Activated naive CD4-positive, alpha-beta T cell treated with anti-CD3 and anti-CD28 coated beads, Interleukin-2, amount 50 U/mL, for 24 hours (primary cell): ENCODE measurements around the gene PRKACB.
"Not testable (repeated sequence)": the region's sequence is repeated elsewhere in the genome, so short reads cannot be mapped to it uniquely, and the experiment has no call there.

Source experiments
- H3K27ac Mint-ChIP-seq: one replicate; pipeline ENCODE4 v1.8.0; 2021; ENCODE audit warnings: mild to moderate bottlenecking, mixed read lengths
- H3K27me3 Mint-ChIP-seq: one replicate; pipeline ENCODE4 v1.8.0; 2021; ENCODE audit warnings: mixed read lengths
- H3K36me3 Mint-ChIP-seq: one replicate; pipeline ENCODE4 v1.8.0; 2021; ENCODE audit warnings: mixed read lengths
- H3K4me1 Mint-ChIP-seq: one replicate; pipeline ENCODE4 v1.8.0; 2021; ENCODE audit warnings: mixed read lengths
- H3K4me3 Mint-ChIP-seq: one replicate; pipeline ENCODE4 v1.8.0; 2021; ENCODE audit warnings: mild to moderate bottlenecking, mixed read lengths
- H3K9me3 Mint-ChIP-seq: one replicate; pipeline ENCODE4 v1.8.0; 2021; ENCODE audit warnings: mixed read lengths

The PRKACB gene

GRCh38 chr1:84265867-84266266 is 121.8 kb downstream of the PRKACB start:
- Mint-ChIP-seq H3K27ac (no peak overlapping the region), H3K9me3 (no peaks in the 10 kb centered on the region), H3K27me3 (no peaks in the 10 kb centered on the region), H3K36me3 (no peaks in the 10 kb centered on the region), H3K4me3 (no peak overlapping the region), H3K4me1 (peaks cover 2% of the 10 kb centered on the region)

DNA sequence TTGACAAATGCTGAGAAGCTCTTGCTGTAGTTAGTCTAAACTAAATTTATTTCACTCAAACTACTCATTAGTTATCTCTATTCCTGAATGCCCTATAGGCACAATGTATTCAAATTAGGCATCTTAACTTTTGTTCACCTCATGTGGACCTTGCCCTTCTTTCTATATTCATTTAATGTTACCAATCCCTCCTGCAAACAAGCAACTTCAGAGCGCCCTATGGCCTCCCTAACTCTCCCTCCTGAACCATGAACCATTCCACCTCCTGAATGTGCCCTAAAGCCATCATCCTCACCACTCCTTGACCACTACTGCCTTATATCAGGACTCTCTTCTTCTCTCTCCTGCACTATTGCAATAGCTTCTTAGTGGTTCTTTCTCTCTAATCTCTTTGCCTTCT is 122.7 kb downstream of the PRKACB start:
- no peaks in the 10 kb centered on the region for H3K36me3 Mint-ChIP-seq
- no peak overlapping the region for H3K27ac Mint-ChIP-seq
- no peak overlapping the region for H3K4me3 Mint-ChIP-seq
- H3K27me3 Mint-ChIP-seq = no peaks in the 10 kb centered on the region
- peaks cover 10% of the 10 kb centered on the region for H3K4me1 Mint-ChIP-seq
- H3K9me3 Mint-ChIP-seq = no peaks in the 10 kb centered on the region

DNA sequence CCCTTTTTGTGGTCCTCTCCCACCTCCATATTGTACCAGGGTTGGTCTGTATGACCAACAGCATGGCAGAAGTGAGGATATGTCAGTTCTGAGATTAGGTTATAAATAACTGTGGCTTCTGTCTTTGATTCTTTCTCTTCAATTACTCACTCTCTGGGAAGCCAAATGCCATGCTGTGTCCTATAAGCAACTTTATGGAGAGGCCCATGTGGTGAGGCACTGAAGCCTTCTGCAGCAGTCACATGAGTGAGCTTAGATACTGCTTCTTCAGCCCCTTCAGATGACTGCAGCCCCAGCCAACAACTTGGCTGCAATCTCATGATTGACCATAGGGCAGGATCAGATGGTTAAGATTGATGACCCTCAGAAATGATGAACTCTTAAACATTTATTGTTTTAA is 123.4 kb downstream of the PRKACB start:
- no peaks in the 10 kb centered on the region for H3K27me3 Mint-ChIP-seq
- no peaks in the 10 kb centered on the region for H3K9me3 Mint-ChIP-seq
- no peak overlapping the region for H3K4me3 Mint-ChIP-seq
- H3K4me1 Mint-ChIP-seq = peaks cover 11% of the 10 kb centered on the region
- no peak overlapping the region for H3K27ac Mint-ChIP-seq
- no peaks in the 10 kb centered on the region for H3K36me3 Mint-ChIP-seq

DNA sequence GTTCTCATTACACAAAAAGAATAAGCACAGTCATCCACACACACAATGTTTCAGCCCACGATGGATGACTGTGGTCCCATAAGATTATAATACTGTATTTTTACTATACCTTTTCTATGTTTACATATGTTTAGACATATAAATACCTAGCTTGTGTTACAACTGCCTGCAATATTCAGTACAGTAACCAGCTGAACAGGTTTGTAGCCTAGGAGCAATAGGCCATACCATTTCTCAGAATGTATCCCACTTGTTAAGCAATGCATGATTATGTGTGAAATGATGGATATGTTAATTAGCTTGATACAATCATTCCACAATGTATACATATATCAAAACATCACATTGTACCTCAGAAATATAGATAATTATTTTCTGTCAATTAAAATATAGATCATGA is 124.3 kb downstream of the PRKACB start:
- Mint-ChIP-seq H3K27ac (no peak overlapping the region), H3K27me3 (no peaks in the 10 kb centered on the region), H3K9me3 (no peaks in the 10 kb centered on the region), H3K4me3 (no peak overlapping the region), H3K36me3 (no peaks in the 10 kb centered on the region), H3K4me1 (peaks cover 11% of the 10 kb centered on the region)

DNA sequence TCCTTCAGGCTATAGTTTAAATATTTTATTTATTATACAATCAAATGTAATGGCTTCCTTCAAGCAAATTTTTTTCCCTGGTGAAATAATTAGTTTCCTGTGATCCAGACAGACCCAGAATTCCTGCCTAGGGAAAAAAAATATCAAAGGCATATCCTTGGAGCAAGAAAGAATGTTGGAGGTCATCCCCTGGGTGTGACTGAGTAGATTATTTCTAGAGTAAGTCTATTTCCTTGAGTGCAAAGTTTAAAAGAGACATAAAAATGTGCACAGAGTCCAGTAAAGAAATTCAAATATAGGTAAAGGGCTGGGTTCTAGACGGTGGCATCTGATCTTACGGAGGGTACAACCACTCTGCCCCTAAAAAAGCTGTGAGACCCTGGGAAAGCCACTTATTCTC is 125.2 kb downstream of the PRKACB start:
- H3K27ac Mint-ChIP-seq = no peak overlapping the region

GRCh38 chr1:84271441-84272151 is 127.5 kb downstream of the PRKACB start:
- no peaks in the 10 kb centered on the region for H3K36me3 Mint-ChIP-seq
- peak overlapping the region; percentile 89 for H3K27ac Mint-ChIP-seq
- H3K9me3 Mint-ChIP-seq = no peaks in the 10 kb centered on the region
- no peak overlapping the region for H3K4me3 Mint-ChIP-seq
- no peaks in the 10 kb centered on the region for H3K27me3 Mint-ChIP-seq
- peaks cover 11% of the 10 kb centered on the region for H3K4me1 Mint-ChIP-seq

More for the DNA sequence above, 125.2 kb downstream of the PRKACB start:
- Mint-ChIP-seq H3K4me3 (no peak overlapping the region), H3K4me1 (peaks cover 11% of the 10 kb centered on the region), H3K9me3 (no peaks in the 10 kb centered on the region), H3K36me3 (no peaks in the 10 kb centered on the region), H3K27me3 (no peaks in the 10 kb centered on the region)

DNA sequence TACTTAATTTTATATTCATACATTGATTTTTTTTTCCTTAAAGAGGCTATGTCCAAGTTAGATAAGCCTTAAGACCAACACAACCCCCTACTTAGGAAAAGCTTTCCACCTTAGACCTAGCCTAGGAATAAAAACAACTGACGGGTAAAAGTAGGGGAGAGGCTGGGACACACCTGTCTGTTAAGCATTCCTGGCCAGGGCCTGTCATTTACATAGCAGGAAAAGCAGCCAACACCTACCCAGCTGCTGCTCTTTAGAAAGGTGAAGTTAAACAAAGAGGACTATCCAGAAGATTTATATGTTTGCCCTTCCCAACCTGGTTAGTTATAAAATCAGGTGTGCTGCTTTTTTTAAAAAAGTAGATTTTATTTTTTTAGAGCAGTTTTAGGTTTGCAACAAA is 128.3 kb downstream of the PRKACB start:
- Mint-ChIP-seq H3K27ac (no peak overlapping the region), H3K36me3 (no peaks in the 10 kb centered on the region), H3K4me1 (peaks cover 11% of the 10 kb centered on the region), H3K4me3 (no peak overlapping the region), H3K9me3 (no peaks in the 10 kb centered on the region), H3K27me3 (no peaks in the 10 kb centered on the region)

GRCh38 chr1:84277343-84278059 is 133.4 kb downstream of the PRKACB start:
- H3K36me3 Mint-ChIP-seq = no peaks in the 10 kb centered on the region

GRCh38 chr1:84278905-84279304 is 134.8 kb downstream of the PRKACB start:
- no peak overlapping the region for H3K4me3 Mint-ChIP-seq
- no peaks in the 10 kb centered on the region for H3K4me1 Mint-ChIP-seq
- H3K36me3 Mint-ChIP-seq = no peaks in the 10 kb centered on the region
- H3K27me3 Mint-ChIP-seq = peaks cover 1% of the 10 kb centered on the region
- H3K27ac Mint-ChIP-seq = no peak overlapping the region
- no peaks in the 10 kb centered on the region for H3K9me3 Mint-ChIP-seq

More at GRCh38 chr1:84277343-84278059, 133.4 kb downstream of the PRKACB start:
- Mint-ChIP-seq H3K27ac (no peak overlapping the region), H3K27me3 (no peaks in the 10 kb centered on the region), H3K9me3 (no peaks in the 10 kb centered on the region), H3K4me3 (no peak overlapping the region), H3K4me1 (no peaks in the 10 kb centered on the region)

GRCh38 chr1:84280912-84281311 is 136.8 kb downstream of the PRKACB start:
- Mint-ChIP-seq H3K4me1 (no peaks in the 10 kb centered on the region), H3K4me3 (no peak overlapping the region), H3K27ac (no peak overlapping the region), H3K36me3 (no peaks in the 10 kb centered on the region), H3K27me3 (peaks cover 3% of the 10 kb centered on the region), H3K9me3 (peaks cover 2% of the 10 kb centered on the region)

DNA sequence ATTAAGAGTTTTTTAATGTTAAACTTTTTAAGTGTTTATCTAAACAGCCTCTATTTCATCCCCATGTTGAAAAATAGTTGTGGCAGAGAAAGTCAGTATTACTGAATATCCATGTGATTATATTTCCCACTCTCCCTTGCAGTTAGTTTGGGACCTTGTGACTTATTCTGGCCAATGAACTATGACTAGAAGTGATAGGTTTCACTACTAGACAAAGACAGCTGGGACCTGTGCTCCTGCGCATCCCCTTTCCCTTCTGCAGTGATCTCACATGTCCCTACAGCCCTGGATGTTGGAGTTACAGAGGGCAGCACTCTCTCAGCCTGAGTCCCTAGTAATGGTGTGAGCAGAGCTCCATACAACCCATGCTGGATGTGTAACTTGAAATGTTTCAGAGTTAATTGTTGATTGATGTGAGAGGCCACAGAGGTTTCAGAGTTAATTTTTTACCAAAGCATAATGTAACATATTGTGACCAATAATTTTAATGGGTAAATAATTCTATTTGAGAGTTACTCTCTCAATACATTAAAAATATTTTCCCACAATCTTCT is 138.8 kb downstream of the PRKACB start:
- Mint-ChIP-seq H3K27ac (no peak overlapping the region), H3K4me3 (no peak overlapping the region), H3K4me1 (no peaks in the 10 kb centered on the region), H3K9me3 (peaks cover 9% of the 10 kb centered on the region), H3K36me3 (peaks cover 7% of the 10 kb centered on the region), H3K27me3 (peaks cover 3% of the 10 kb centered on the region)

DNA sequence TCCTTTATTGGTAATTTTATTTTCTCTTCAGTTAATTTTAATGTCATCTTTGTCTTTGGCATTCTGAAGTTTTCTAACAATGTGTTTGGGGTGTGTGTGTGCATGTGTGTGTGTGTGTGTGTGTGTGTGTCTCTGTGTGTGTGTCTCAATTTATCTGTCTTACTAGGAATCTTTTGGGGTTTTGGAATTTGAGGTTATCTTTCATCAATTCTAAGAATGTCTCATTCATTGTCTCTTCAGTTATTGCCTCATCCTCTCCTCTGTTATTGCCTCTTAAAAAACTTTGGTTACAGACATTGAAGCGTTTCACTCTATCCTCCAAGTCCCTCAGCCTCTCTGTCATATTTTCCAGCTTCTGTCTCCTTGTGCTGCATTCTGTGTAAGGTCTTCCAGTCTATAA is 139.3 kb downstream of the PRKACB start:
- Mint-ChIP-seq H3K36me3 (peaks cover 9% of the 10 kb centered on the region), H3K4me3 (no peak overlapping the region), H3K27ac (no peak overlapping the region), H3K27me3 (peaks cover 3% of the 10 kb centered on the region), H3K4me1 (no peaks in the 10 kb centered on the region), H3K9me3 (peaks cover 9% of the 10 kb centered on the region)

- H3K4me1 Mint-ChIP-seq = no peaks in the 10 kb centered on the region
- H3K27ac Mint-ChIP-seq = no peak overlapping the region
- no peak overlapping the region for H3K4me3 Mint-ChIP-seq
- peaks cover 17% of the 10 kb centered on the region for H3K9me3 Mint-ChIP-seq
- H3K27me3 Mint-ChIP-seq = peaks cover 3% of the 10 kb centered on the region
- peaks cover 12% of the 10 kb centered on the region for H3K36me3 Mint-ChIP-seq
Observed at GRCh38 chr1:84286071-84286470, 142.0 kb downstream of the PRKACB start.

DNA sequence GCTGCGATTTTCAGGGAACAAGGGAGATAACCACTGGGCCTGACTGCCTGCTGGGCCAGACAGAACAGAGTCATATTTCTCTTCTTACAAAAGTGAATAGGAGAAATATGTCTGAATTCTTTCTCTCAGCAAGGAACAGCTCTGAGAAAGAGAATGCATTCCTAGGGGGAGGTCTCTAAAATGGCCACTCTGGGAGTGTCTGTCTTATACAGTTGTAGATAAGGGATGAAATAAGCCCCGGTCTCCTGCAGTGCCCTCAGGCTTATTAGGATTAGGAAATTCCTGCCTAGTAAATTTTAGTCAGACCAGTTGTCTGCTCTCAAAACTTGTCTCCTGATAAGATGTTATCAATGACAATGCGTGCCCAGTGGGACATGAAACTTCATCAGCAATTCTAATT is 143.3 kb downstream of the PRKACB start:
- peaks cover 14% of the 10 kb centered on the region for H3K36me3 Mint-ChIP-seq
- H3K27me3 Mint-ChIP-seq, H3K4me3 Mint-ChIP-seq, H3K4me1 Mint-ChIP-seq, H3K27ac Mint-ChIP-seq: not testable (repeated sequence)
- peaks cover 17% of the 10 kb centered on the region for H3K9me3 Mint-ChIP-seq
